ENCODE measurements around the gene TTLL10.
"Not testable (repeated sequence)": the region's sequence is repeated elsewhere in the genome, so short reads cannot be mapped to it uniquely, and the experiment has no call there.

TTLL10 gene

DNA sequence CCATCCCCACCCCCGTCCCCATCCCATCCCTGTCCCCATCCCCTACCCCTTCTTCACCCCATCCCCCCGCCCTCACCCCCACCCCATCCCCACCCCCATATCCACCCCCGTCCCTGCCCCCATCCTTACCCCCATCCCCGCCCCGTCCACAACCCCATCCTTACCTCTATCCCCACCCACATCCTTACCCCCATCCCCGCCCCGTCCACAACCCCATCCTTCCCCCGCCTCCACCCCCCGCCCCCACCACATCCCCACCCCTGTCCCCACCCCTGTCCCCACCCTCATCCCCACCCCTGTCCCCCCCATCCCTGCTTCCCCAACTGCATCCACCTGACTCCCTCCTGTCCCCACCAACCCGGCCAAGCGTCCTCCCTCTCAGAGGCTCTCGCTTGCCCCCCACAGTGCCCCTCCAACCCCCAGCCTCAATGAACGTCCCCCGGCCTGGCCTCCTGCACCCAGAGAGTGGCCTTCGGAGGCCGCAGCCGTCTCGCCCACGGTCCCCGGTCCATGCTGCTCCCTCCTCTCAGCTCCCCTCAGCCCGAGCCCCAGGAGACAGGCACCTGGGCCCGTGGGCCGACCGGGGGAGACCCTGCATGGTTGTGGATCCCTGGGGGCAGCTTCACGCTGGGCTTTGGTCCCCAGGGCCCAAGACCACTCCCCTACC is 32.3 kb upstream of the TTLL10 start:
- DNase-seq = no peak

DNA sequence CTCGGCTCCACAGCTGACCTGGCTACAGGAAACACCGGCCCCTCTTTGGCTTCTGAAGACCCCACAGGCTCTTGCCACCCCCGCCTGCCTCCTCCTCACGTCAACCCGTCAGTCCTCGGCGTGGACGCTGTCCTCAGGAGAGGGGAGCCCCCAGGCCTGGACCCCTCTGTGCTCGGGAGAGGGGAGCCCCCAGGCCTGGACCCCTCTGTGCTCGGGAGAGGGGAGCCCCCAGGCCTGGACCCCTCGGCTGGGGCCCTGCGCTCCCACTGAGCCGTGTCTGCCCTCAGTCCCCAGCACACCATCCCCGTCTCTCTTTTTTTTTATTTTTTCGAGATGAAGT is 31.8 kb upstream of the TTLL10 start:
- no peak for DNase-seq

DNA sequence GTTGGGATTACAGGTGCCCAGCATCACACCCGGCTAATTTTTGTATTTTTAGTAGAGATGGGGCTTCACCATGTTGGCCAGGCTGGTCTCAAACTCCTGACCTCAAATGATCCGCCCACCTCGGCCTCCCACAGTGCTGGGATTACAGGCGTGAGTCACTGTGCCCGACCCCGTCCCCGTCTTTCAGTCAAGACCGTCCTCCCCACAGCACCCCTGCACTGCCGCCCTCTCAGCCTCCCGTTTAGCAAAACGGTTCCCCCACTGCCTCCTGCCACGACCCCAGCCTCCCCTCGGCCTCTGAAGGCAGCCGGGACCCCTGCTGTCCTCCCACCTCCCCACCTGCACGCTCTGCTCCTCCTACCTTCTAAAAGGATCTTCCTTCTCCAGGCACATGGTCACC is 31.3 kb upstream of the TTLL10 start:
- not testable (repeated sequence) for DNase-seq

DNA sequence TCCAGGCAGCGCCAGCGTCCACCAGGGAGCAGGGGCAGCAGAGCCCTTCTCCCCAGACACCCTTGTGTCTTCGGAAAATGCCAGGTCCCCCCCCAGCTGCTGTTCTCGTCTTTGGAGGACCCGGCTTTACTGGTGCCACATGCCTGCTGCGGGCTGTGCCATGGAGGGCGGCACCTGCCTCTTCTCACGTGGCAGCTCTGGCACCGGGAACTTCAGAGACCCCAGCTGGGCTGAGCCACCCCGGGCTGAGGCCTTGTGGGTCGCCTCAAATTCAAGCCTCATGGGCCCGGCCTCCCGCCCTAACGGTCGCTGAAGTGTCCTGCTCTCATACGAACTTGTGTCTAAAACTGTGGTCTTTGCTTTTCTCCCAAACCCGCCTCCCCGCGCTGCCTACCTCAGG is 30.8 kb upstream of the TTLL10 start:
- peak; percentile 15 for DNase-seq

DNA sequence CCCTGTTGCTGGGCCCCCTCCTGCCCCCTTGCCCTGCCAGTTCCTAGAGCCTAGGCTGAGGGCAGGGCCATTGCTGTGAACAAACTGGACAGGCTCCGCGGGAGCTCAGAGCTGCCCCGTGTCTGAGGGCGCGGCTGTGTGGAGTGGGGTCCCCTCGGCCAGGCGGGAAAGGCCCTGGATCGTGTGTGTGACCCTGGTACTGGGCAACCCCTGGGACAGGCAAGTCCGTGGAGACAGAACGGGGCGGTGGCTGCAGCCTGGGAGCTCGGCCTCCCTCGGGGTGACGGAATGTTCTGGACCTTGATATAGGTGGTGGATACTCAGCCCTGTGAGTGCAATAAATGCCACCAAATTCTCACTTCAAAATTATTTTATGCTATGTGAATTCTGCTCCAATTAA is 30.0 kb upstream of the TTLL10 start:
- DNase-seq = no peak

DNA sequence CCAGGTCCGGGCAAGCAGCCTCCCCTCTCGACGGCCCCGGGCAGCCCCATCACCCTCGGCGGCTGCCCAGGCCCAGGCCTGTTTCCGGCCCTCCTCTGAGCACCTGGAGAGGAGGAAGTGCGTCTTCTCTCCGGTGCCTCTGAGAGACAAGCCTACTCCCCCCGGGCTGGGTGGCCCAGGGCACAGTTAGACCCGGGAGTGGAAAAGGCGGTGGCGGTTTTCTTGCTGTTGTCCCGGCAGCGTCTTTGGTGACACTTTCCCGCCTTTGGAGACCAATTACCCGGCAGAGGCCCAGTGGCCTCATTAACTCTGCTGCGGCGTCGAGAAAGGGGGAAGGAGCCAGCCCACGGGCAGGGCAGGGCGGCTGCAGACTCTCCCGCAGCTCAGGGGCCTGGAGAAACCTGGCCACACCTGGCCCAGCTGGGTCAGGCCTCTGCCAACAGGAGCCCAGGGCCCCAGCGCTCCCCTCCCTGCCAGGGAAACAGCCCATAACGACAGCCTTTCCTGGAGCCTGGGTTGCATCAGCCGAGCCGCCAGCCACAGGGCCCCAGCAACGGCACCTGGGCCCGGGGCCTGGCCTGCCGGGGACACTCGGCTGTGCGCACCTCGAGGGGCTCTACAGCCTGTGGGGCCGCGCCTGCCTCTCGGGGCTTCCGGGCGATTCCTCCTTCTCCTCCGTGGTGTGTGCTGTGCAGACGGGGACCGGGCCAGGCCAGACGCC is 29.4 kb upstream of the TTLL10 start:
- peak; percentile 68 for DNase-seq

DNA sequence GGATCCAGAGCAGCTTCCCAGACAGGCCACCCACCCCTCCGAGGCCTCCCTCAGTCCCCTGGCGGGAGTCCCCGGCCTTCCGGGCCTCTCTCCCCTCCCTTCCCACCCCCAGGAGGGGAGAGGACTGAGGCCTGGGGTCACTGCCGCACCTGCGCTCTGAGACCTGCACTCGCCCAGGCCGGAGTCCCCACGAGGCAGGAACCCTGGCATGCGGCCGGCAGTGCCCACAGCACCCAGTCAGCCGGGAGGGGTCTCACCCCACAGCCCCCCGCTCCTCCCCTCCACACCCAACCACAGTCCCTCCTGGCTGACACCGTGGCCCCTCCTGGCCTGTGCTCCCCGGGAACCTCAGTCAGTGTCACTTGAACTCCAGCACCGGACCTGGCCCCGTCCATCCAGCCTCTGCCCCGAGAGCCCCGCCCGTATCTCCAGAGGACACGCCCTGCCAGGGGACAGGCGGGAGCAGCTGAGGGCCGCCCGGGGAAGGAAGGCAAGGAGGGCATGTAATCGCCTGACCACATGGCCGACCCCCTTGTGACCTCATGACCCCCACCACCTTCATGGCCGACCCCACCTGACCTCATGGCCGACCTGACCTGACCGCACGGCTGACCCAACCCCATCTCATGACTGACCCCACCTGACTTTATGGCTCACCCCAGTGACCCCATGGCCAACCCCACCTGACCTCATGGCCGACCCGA is 28.7 kb upstream of the TTLL10 start:
- peak; percentile 3 for DNase-seq

DNA sequence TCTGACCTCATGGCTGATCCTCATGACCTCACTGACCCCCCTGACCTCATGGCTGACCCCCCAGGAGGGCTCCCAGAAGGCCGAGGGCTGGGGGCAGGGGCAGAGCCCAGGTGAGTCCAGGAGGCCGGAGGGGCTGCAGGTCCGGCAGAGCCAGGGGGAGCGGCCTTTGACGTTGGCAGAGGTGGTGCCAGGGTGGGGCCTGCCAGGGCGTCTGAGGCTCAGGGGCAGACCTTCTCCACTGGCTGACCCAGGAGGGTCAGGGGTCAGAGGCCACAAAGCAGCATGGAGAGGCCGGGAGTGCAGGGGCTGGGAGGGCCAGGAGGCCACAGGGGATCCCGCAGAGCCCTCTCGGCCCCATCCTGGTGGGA is 28.1 kb upstream of the TTLL10 start:
- DNase-seq = no peak

DNA sequence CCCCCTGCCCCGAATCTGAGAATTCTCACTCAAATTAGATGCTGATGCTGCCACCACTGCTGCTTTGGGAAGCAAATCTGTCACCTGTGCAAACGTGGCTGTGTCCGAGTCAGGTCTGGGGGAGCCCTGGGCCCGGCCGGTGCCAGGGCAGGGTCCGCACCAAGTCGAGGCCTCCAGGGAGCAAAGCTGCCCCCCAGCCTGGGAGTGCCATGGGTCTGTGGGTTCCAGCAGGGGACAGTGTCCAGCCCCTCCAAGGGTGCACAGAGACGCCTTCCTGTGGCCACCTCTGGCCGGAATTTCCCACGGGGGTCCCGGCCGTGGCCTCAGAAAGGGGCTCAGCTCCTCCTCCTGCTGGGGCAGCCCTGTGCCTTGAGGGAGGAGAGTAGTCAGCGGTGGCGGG is 27.7 kb upstream of the TTLL10 start:
- peak; percentile 5 for DNase-seq

DNA sequence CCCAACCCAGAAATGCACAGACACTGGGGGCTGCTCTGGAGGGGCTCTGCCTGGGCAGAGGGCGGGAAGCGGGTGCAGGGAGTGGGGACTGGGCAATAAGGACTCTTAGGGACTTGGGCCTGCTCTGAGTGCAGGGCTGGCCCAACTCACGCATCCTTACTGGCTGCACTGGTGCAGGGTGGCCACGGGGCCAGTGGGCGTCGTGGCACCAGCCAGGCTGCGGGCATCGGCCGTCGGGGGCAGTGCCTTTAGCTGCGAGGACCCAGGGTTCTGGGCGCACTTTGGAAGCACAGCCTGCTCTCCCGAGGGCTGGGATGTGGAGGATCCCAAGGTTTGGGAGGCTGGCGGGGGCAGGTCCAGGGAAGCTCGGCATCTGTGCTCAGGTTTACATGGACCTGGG is 27.1 kb upstream of the TTLL10 start:
- no peak for DNase-seq

DNA sequence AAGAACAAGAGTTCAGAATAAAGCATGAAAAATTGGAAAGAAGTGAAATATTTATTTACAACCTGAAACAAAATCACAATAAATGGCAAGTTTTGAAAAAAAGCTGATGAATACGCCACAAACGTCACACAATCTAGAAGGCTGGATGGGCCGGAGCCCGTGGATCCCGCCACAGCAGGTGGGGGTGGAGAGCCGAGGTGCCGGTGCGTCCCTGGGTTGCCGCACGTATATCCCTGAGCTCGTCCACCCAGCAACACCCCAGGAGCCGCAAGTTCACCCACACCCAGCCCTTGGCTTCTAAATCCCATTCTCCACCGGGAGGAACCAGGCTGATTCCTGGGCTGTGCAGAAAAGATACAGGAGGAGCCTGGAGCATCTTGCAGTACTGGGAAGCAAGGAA is 25.6 kb upstream of the TTLL10 start:
- no peak for DNase-seq

DNA sequence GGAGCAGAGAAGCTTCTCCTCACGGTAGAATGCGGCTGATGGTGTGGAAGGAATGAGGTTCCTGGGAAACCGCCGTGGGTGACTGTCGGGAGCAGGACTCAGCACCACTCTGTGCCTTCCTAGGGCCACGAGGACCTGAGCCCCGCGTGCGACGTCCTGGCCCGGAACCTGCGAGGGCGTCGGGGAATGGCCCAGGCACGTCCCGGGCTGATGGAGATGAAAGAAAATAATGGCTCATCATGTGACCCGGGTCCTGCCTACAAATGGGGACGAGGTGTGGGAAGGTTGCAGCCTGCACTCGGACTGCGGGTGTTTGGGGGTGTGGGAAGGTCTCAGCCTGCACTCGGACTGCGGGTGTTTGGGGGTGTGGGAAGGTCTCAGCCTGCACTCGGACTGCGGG is 25.1 kb upstream of the TTLL10 start:
- DNase-seq = no peak

DNA sequence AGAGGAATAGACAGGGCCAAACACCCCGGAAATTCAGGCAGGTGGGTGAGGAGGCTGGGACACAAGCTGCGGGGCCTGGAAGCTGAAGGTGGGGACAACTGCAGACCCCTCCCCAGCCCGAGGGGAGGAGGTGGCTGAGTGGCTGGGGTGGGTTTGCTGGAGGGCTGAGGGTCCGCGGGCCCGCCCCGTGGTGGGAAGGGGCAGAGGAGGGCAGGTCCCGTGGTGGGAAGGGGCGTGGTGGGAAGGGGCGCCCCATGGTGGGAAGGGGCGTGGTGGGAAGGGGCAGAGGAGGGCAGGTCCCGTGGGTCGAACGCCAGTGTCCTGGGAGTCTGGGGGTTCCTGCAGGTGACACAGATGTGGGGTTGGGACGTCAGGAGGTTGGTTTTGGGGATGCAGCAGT is 24.3 kb upstream of the TTLL10 start:
- no peak for DNase-seq

DNA sequence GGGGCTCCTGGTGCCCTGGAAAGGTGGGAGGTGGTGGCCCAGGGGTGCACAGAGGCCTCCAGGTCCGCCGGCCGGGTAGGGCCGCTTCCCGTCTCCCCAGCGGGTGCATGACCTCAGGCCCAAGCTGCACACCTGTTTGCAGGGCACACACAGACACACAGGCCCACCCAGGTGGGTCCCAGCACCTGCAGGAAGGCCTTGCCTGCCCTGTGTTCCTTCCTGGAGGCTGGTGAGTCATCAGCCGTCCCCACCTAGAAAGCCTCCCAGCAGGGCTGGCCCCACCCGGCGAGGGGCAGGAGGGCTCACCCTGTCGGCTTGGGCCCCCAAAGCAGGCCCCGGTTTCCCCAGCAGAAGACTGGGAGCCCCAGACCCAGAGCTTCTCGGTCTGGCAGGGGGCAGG is 23.6 kb upstream of the TTLL10 start:
- DNase-seq = no peak

DNA sequence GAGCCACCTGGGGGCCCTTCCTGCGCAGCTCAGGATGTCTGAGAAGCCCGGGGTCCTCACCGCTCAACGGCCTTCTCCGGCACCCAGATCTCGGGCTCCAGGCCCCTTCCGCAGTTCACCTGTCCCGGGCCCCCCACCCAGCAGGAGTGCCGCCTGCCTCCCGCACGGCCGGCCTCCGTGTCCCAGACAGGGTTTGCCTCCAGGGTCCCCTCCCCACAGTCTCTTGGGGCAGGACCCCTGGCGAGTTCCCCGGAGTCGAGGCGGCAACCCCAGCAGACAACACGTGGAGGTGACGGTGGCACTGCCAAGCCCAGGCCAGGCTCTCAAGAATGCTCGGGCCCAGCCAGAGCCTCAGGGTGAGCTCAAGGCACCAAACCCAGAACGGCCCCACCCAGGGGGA is 22.4 kb upstream of the TTLL10 start:
- DNase-seq = no peak

DNA sequence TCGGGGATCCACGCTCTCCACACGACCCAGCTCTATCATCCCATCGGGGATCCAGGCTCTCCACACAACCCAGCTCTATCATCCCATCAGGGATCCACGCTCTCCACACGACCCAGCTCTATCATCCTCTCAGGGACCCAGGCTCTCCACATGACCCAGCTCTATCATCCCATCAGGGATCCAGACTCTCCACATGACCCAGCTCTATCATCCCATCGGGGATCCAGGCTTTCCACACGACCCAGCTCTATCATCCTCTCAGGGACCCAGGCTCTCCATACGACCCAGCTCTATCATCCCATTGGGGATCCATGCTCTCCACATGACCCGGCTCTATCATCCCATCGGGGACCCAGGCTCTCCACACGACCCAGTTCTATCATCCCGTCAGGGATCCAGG is 21.2 kb upstream of the TTLL10 start:
- DNase-seq = not testable (repeated sequence)

DNA sequence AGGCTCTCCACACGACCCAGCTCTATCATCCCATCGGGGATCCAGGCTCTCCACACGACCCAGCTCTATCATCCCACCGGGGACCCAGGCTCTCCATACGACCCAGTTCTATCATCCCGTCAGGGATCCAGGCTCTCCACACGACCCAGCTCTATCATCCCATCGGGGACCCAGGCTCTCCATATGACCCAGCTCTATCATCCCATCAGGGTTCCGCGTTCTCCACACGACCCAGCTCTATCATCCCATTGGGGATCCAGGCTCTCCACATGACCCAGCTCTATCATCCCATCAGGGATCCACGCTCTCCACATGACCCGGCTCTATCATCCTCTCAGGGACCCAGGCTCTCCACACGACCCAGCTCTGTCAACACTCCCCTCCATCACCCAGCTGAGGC is 20.5 kb upstream of the TTLL10 start:
- DNase-seq = not testable (repeated sequence)

DNA sequence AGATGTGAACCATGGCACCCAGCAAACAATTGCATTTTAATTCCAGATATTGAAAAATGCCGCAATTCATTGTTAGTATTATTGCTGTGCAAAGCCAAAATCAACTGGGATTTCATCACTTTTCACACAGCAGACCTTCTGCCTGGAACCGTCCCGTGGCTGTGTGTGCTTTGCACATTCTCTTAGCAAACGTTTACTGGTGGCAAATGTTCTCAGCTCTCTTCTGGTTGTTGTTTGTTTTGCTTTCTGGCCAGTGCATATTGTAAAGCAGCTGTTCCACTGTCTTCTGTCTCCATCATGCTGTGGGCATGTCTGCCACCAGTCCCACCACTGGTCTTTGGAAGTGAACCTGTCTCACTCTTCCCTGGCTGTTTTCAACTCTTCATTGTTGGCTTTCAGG is 19.8 kb upstream of the TTLL10 start:
- DNase-seq = no peak

DNA sequence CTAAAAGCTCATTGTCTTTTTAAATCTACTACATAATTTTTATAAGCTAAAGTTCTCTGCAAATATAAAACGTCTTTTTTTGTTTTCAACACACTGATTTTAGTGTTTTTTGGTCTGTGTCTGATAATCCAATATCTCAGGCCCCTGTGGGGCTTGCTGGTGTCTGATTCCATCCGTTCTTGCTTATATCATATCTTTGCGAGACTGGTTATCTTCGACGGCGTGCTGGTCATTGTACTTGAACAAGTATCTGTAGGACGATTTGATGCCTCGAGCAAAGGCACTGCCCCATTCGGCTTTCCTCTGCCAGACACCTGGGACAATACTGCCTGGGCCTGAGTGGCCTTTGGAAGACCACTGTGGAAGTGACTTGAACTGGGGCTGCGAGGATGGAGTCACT is 18.4 kb upstream of the TTLL10 start:
- peak; percentile 12 for DNase-seq

DNA sequence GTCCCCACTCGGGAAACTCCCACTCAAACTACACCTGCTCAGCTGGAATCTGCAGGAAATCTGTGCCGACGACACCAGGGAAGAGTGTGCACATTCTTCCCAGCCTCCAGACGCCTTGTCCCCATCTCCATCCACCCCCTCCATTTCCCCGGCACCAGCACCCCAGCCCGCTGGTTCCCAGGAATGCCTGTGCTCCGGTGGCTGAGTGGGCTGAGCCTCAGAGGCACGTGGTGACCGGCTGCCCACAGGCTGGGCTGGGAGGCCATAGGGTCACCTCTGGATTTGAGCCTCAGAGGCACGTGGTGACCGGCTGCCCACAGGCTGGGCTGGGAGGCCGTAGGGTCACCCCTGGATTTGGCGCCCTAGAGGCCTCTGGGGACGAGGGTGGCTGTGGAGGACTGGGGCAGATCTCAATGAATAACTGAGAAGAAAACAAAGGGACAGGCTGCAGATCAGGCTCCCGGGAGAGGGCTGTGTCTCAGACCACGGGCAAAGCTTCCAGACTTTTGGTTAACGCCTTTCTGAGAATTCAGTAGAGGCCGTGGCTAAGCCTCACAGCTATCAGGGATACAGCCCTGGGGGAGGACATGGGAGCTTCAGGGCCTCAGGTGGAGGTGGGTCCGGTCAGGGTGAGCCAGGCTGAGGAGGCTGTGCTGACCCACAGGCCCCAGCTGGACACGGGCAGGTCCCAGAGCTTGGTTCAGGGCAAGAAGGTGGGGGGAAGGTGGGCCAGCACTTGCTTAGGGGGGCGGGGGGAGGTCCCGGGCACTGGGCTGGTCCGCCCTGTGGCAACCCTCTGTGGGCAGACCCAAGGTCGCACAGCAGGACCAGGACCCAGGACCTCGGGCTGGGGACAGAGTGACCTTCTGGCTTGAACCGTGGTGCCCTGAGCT is 17.3 kb upstream of the TTLL10 start:
- peak; percentile 10 for DNase-seq

DNA sequence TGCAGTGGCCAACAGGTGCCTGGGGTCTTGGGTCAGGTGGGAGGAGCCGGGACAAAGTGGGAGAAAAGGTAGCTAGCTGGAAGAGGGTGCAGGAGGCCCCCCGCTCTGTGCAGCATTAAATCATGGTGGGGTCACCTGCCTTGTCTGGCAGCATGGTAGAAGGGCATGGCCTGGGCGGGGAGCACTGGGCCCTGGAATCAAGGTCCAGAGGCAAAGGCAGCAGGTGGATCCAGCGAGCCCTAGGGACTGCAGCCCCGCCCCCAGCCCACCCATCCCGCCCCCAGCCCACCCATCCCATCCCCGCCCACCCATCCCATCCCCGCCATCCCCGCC is 16.7 kb upstream of the TTLL10 start:
- no peak for DNase-seq

DNA sequence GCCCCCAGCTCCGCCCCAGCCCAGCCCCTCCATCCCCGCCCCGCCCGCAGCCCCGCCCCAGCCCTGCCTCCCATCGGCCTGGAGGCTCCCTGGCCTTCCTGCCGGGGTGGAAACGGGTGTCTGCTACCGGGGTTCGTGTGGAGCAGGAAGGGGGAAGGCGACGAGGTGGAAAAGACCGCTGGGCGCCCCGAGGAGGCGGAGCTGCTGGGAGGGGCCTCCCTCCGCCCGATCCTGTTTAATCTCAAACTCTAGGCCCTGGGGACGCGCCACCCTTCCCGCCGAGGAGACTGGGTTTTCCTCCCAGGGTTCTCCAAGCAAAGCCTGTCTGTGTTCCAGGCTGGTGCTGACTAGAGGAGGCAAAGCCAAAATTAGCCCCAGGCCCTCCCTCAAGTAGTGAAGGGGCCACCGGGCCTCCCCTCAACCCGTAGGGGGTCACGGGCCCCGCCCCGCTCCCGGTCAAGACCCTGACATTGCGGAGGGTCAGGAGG is 16.2 kb upstream of the TTLL10 start:
- peak; percentile 84 for DNase-seq

Measured in right kidney (tissue), 1 donor.